Posterior vena cava (tissue), 2 donors: ENCODE data around the gene GJB2. TPM values are rescaled to one million over a fixed set of nuclear protein-coding genes. Genes with fewer than 3 reads are reported as not detected.

ENCODE experiments used
- DNase-seq: peaks from one replicate; pipeline ENCODE4 v3.0.0-alpha.2; 2020; ENCODE audit warnings: low spot score
- intact Hi-C, 2 donors: fragments of 100-400 bp; cut with DNase I; formaldehyde crosslinking; loops; one replicate each; pipeline versions ENCODE4 v1.14.1 to v1.14.2; 2022 to 2023
- total RNA-seq, 2 donors: library from RNA; stranded (reverse); fragmentation: NEBNext Ultra II Directional; extraction: Animal tissue kit (Norgen Biotek cat#: 25700); gene quantifications; one replicate each; pipeline ENCODE4 v1.2.1, GENCODE V29; 2021
- donor health status: DM: yes; HTN: yes; CAD: no.
- donor health status: DM: yes; HTN: yes; CAD: no.

GJB2 gene
- total RNA-seq, 2 donors from 2014 or later: 0.14 to 0.32 TPM

DNA sequence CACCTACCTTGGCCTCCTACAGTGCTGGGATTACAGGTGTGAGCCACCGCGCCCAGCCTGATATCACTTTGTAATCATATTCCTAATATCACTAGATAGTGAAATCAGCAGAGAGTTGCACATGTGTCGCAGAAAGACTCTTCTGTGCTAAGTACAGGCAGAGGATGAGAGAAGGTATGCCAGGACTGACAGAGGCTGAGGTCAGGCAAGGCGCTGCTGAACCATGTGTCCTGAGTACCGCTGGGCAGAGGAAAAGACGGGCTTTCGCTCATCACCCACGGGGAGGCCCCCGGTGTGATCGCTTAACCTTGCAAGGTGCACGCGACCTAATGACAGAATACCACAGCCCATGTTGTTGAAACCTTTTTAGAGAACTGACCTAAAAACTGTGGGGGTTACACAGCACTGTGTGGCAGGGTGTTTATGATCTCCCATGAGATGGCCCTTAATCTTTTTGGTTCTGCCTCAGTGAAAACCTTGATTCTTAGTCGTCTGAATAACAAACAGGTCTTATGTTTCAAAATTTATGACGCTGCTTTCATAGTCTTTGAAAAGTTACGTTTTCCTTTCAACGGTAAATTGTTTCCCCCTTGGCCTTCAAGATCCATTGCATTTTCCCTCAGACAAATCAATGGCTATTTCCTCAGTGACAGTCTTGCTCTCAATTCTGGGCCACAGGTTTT lies 44.1 kb downstream of the GJB2 start:
- no peak for DNase-seq
- intact Hi-C loops: no loop called here

- DNase-seq: no peak
- intact Hi-C loops: no loop called here
Observed at GRCh38 chr13:20146381-20146780, 46.4 kb downstream of the GJB2 start.

DNA sequence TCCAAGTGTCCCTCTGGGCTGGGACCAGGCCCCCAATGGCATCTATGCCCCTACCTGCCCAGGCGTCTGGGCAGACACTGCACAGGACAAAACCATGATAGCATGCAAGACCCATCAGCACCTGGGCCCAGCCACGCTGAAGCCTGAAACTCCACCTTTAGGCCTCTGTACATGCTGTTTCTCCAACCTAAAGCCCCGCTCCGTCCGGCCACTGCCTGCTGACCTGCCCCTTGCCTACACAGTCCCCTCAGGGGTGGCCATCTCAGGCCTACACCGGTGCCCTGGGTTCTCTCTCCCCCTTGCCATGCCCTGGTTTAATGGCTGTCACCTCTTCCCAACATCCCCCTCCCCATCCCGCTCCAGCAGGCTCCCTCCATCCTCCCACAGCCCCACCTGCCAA lies 47.2 kb downstream of the GJB2 start:
- DNase-seq: no peak
- intact Hi-C loops: no loop called here

DNA sequence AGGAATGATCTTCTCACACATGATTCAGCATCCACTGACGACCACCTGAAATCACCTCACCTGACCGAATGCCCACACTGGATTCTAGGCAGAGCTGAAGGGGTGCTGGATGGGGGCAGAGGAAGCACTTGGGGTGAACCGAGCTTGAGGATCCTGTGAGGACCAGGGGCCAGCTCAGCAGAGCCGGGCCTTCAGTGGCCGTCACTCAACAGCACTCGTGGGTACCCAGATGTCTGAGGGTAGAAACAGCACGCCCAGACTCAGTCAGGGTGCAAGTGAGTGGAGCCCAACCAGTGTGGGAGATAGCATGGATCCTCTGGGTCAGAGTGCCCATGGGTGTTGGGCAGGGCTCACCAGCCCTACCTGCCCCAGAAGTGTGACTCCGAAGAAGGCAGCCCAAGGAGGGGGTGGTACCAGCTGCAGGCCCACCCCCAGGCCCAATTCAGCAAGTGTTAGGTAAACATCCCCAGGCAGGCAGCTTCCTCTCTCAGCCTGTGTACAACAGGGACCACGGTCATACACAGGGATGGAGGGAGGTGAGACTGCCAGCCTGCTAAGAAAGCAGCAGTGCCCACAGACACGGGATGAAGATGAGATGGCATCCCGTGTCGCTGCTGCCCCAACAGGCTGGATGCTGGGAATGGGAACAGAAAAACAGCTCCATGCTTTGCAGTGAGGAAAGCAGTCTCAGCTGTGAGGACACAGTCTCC lies 48.4 kb downstream of the GJB2 start:
- DNase-seq: no peak
- intact Hi-C loops: no loop called here

DNA sequence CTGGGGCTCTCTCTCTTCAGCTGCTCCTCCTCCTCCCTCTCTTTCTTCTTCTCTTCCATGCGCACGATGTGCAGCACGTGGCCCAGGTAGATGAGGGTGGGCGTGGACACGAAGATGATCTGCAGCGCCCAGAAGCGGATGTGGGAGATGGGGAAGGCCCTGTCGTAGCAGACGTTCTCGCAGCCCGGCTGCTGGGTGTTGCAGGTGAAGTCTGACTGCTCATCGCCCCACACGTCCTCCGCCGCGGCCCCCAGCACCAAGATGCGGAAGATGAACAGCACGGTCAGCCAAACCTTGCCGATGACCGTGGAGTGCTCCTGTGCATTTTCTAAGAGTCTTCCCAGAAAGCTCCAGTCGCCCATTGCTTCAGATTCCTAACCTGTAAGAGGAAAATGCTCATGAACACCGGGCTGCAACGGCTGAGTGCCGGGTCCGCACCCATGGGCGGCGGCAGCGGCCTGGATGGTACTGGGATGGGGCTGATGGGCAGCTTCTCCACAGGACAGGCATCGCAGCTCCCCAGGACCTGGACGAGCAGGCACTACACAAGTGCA lies 49.7 kb downstream of the GJB2 start:
- intact Hi-C loops: no loop called here
- DNase-seq: no peak

DNA sequence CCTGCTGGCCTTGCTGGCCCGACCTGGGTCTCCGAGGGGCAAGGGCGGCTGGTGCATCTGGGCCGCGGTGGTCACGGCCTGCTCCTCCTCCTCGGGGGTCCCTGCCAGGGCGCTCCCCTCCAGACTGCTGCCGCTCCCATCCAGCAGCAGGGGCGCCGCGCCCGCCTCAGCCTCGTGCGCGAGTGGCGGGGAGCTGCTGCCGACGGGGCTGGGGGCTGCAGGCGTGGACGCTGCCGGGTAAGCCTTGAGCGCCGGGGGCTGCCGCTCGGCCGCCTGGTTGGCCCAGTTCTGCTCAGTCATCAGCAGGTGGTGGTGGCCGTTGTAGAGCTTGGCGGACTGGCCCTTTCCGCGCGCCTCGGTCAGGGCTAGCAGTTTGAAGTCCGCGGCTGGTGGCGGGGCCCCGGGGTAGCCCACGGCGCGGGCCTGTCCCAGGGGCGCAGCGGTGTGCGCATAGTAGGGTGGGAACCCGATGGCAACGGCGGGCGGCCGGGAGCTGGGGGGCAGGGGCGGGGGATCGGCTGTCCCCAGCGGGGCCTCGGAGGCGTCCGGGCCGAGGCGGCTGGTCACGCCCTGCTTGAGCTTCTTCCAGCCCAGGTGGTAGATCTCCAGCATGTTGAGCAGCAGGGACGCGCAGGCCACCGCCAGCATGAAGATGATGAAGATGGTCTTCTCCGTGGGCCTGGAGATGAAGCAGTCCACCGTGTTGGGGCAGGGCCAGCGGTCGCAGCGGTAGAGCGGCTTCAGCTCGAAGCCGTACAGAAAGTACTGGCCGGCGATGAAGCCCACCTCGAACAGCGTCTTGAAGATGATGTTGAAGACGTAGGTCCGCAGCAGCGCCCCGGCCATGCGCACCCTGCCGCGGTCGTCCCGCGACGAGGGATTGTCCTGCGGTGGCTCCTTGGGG lies 50.5 kb downstream of the GJB2 start:
- DNase-seq: peak; percentile 62
- intact Hi-C loops: no loop called here

GRCh38 chr13:20141238-20142022 lies 51.3 kb downstream of the GJB2 start:
- intact Hi-C loops: no loop called here
- DNase-seq: no peak

- intact Hi-C loops: no loop called here
- no peak for DNase-seq
Observed at GRCh38 chr13:20140487-20140886, 52.3 kb downstream of the GJB2 start.

DNA sequence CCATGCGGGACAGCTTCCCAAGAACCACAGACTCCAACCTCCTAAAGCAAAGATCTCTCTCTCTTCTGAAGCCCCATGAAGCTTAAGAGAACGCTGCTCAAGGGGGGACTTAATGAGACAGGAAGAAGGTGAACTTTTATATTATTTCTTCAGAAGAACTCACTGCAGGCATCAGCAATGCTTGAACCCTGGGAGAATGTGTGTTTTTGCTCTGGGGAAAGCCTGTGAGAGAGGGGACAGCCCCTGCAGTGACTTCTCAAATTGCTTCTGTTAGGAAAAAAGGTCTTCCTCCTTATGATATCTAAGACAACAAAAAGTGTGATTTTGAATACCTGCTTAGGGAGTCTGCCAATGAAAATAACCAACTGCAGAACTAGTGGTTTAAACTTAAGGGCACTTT lies 54.9 kb downstream of the GJB2 start:
- DNase-seq: no peak
- intact Hi-C loops: no loop called here

Other genes starting within 250 kb of the GJB2 start
- 10 to 100 TPM; 67.8 to 75.4 TPM for gene ZMYM2, start 234.2 kb downstream of the GJB2 start, total RNA-seq
- gene GJA3, start 31.9 kb downstream of the GJB2 start, total RNA-seq: not detected
- gene GJB6, start 39.4 kb upstream of the GJB2 start, total RNA-seq: not detected